H9 (cell line): ENCODE measurements around the gene UBTF. TPM values are rescaled to one million over a fixed set of nuclear protein-coding genes. Genes with fewer than 3 reads are reported as not detected.

Experiments
- DNase-seq: peaks from one replicate; pipeline ENCODE4 v3.0.0-alpha.2; 2017
- H2AFZ ChIP-seq: one replicate; pipeline ENCODE4 v1.6.1; 2013; ENCODE audit warnings: mild to moderate bottlenecking, low read length, control low read depth, moderate library complexity
- H2AK5ac ChIP-seq: 2 replicates; pipeline ENCODE4 v1.6.1; 2013; ENCODE audit warnings: low read length, control low read depth, mixed read lengths; ENCODE audit not compliant: insufficient read length
- H2BK120ac ChIP-seq: one replicate; pipeline ENCODE4 v1.6.1; 2013; ENCODE audit warnings: low read depth, mild to moderate bottlenecking, low read length, control low read depth, inconsistent platforms; ENCODE audit not compliant: poor library complexity, severe bottlenecking
- H2BK12ac ChIP-seq: 2 replicates; pipeline ENCODE4 v1.6.1; 2013; ENCODE audit warnings: low read length, control low read depth, mixed read lengths, low read depth; ENCODE audit not compliant: insufficient read length
- H2BK15ac ChIP-seq: 2 replicates; pipeline ENCODE4 v1.6.1; 2013; ENCODE audit warnings: low read depth, low read length, control low read depth
- H2BK20ac ChIP-seq: one replicate; pipeline ENCODE4 v1.6.1; 2013; ENCODE audit warnings: low read depth, mild to moderate bottlenecking, low read length, control low read depth, inconsistent platforms; ENCODE audit not compliant: poor library complexity, severe bottlenecking
- H2BK5ac ChIP-seq: 2 replicates; pipeline ENCODE4 v1.6.1; 2013; ENCODE audit warnings: low read length, control low read depth, mixed read lengths; ENCODE audit not compliant: insufficient read length
- H3K14ac ChIP-seq: 2 replicates; pipeline ENCODE4 v1.6.1; 2013; ENCODE audit warnings: low read length, control low read depth; ENCODE audit not compliant: insufficient read depth
- H3K18ac ChIP-seq: 2 replicates; pipeline ENCODE4 v1.6.1; 2013; ENCODE audit warnings: low read depth, mild to moderate bottlenecking, mixed read lengths, low read length, control low read depth; ENCODE audit not compliant: insufficient read length
- H3K23ac ChIP-seq: 2 replicates; pipeline ENCODE4 v1.6.1; 2013; ENCODE audit warnings: low read length, control low read depth, mixed read lengths, low read depth; ENCODE audit not compliant: insufficient read length
- H3K23me2 ChIP-seq: 2 replicates; pipeline ENCODE4 v1.6.1; 2013; ENCODE audit warnings: low read depth, mild to moderate bottlenecking, mixed read lengths, low read length, control low read depth; ENCODE audit not compliant: insufficient read length, poor library complexity, severe bottlenecking
- H3K27ac ChIP-seq: 2 replicates; pipeline ENCODE4 v1.5.1; 2013; ENCODE audit warnings: low read length, control low read depth, mixed read lengths, low read depth; ENCODE audit not compliant: insufficient read length
- H3K27me3 ChIP-seq: 2 replicates; pipeline ENCODE4 v1.6.1; 2013; ENCODE audit warnings: low read length, control low read depth, inconsistent platforms; ENCODE audit not compliant: insufficient read depth
- H3K4ac ChIP-seq: 2 replicates; pipeline ENCODE4 v1.6.1; 2013; ENCODE audit warnings: low read depth, mild to moderate bottlenecking, control low read depth, inconsistent platforms, low read length, moderate library complexity
- H3K4me1 ChIP-seq: 2 replicates; pipeline ENCODE4 v1.6.1; 2013; ENCODE audit warnings: low read length, control low read depth, inconsistent platforms; ENCODE audit not compliant: insufficient read depth
- H3K4me2 ChIP-seq: 2 replicates; pipeline ENCODE4 v1.6.1; 2013; ENCODE audit warnings: low read length, control low read depth, mixed read lengths; ENCODE audit not compliant: insufficient read length, insufficient read depth
- H3K56ac ChIP-seq: 2 replicates; pipeline ENCODE4 v1.6.1; 2013; ENCODE audit warnings: low read depth, mild to moderate bottlenecking, mixed read lengths, low read length, control low read depth; ENCODE audit not compliant: insufficient read length
- H3K79me1 ChIP-seq: 2 replicates; pipeline ENCODE4 v1.6.1; 2013; ENCODE audit warnings: low read depth, mild to moderate bottlenecking, moderate library complexity, low read length, control low read depth, inconsistent platforms; ENCODE audit not compliant: insufficient read depth, poor library complexity, severe bottlenecking
- H3K79me2 ChIP-seq: 2 replicates; pipeline ENCODE4 v1.6.1; 2013; ENCODE audit warnings: low read length, control low read depth, inconsistent platforms; ENCODE audit not compliant: insufficient read depth
- H3K9ac ChIP-seq: 2 replicates; pipeline ENCODE4 v1.6.1; 2013; ENCODE audit warnings: low read length, control low read depth, mixed read lengths; ENCODE audit not compliant: insufficient read length; ENCODE audit errors: extremely low read depth
- H3K9me3 ChIP-seq: one replicate; pipeline ENCODE4 v1.6.1; 2013; ENCODE audit warnings: low read depth, low read length, inconsistent platforms; ENCODE audit not compliant: control insufficient read depth
- H3T11ph ChIP-seq: one replicate; pipeline ENCODE4 v1.6.1; 2013; ENCODE audit warnings: mild to moderate bottlenecking, low read length, control low read depth, inconsistent platforms
- H4K20me1 ChIP-seq: one replicate; pipeline ENCODE4 v1.6.1; 2013; ENCODE audit not compliant: control insufficient read depth, insufficient read length, insufficient read depth
- H4K5ac ChIP-seq: 2 replicates; pipeline ENCODE4 v1.6.1; 2013; ENCODE audit warnings: low read depth, mild to moderate bottlenecking, mixed read lengths, low read length, control low read depth; ENCODE audit not compliant: insufficient read length
- H4K8ac ChIP-seq: replicated peaks from 2 replicates; pipeline ENCODE4 v1.6.1; 2013; ENCODE audit warnings: low read length, control low read depth, mixed read lengths, low read depth; ENCODE audit not compliant: insufficient read length
- H4K91ac ChIP-seq: 2 replicates; pipeline ENCODE4 v1.6.1; 2013; ENCODE audit warnings: low read depth, mild to moderate bottlenecking, moderate library complexity, mixed read lengths, low read length, control low read depth; ENCODE audit not compliant: insufficient read length
- H3K27ac Mint-ChIP-seq, 3 experiments: 2 replicates in 2 of 3; 3 replicates in 1 of 3; pipeline ENCODE4 v1.8.0; 2020 to 2021; ENCODE audit warnings: mixed read lengths in 3 of 3, mild to moderate bottlenecking in 1 of 3, moderate library complexity in 1 of 3
- H3K27me3 Mint-ChIP-seq: 2 replicates; pipeline ENCODE4 v1.8.0; 2021; ENCODE audit warnings: low read depth, mild to moderate bottlenecking, moderate library complexity, mixed read lengths
- H3K36me3 Mint-ChIP-seq, 3 experiments: 2 replicates in 2 of 3; 3 replicates in 1 of 3; pipeline ENCODE4 v1.8.0; 2020 to 2021; ENCODE audit warnings: low read depth in 3 of 3, mixed read lengths in 3 of 3; ENCODE audit not compliant: insufficient read depth in 1 of 3
- H3K4me1 Mint-ChIP-seq, 2 experiments: 2 replicates each; pipeline ENCODE4 v1.8.0; 2020; ENCODE audit warnings: mixed read lengths in 2 of 2
- H3K4me3 Mint-ChIP-seq, 2 experiments: 2 replicates in 1 of 2; 3 replicates in 1 of 2; pipeline ENCODE4 v1.8.0; 2020 to 2021; ENCODE audit warnings: mild to moderate bottlenecking in 2 of 2, mixed read lengths in 2 of 2, moderate library complexity in 1 of 2
- H3K9me3 Mint-ChIP-seq, 2 experiments: 2 replicates in 1 of 2; 3 replicates in 1 of 2; pipeline ENCODE4 v1.8.0; 2020; ENCODE audit warnings: mild to moderate bottlenecking in 2 of 2, mixed read lengths in 2 of 2, moderate library complexity in 1 of 2
- CTCF ChIP-seq: fragments of 200-600 bp; sonication (generic); conservative IDR thresholded peaks from 3 replicates; pipeline ENCODE4 v1.8.0; 2021; ENCODE audit warnings: antibody characterized with exemption, mild to moderate bottlenecking
- whole genome bisulfite sequencing: extraction: QIAGEN DNeasy Blood & Tissue Kit; methylation state at CpG from one replicate; pipeline ENCODE4 v1.1.7; 2013; ENCODE audit warnings: missing lambda C conversion rate, low lambda C conversion rate, mixed read lengths; ENCODE audit not compliant: insufficient read length; ENCODE audit errors: extremely low coverage; 5-methylcytosine and 5-hydroxymethylcytosine counted together
- total RNA-seq: library from RNA; stranded (reverse); gene quantifications from 2 replicates; pipeline ENCODE4 v1.2.1, GENCODE V29; 2021

Gene UBTF
- total RNA-seq, 1 experiment from 2014 or later, result 151 TPM

- Histone ChIP-seq H2AFZ (no peak overlapping the region), H3T11ph (no peak overlapping the region), H2BK15ac (no peak overlapping the region), H3K23ac (no peak overlapping the region), H3K18ac (no peak overlapping the region), H4K5ac (no peak overlapping the region), H2BK5ac (no peak overlapping the region), H3K4me1 (no peaks in the 10 kb centered on the region; the same call in 1 of the 2 replicates), H3K79me2 (no peaks in the 10 kb centered on the region), H2AK5ac (no peak overlapping the region), H4K8ac (no peak overlapping the region), H3K23me2 (no peaks in the 10 kb centered on the region), H3K14ac (no peak overlapping the region), H3K27ac (no peak overlapping the region), H3K9me3 (no peaks in the 10 kb centered on the region), H3K56ac (no peak overlapping the region), H3K4ac (no peak overlapping the region), H3K27me3 (no peaks in the 10 kb centered on the region), H3K4me2 (no peak overlapping the region), H3K79me1 (no peaks in the 10 kb centered on the region), H3K9ac (no peak overlapping the region), H4K20me1 (peaks cover 3% of the 10 kb centered on the region), H2BK120ac (no peak overlapping the region), H2BK12ac (no peak overlapping the region), H2BK20ac (no peak overlapping the region), H4K91ac (no peak overlapping the region)
- peaks cover 8 to 21% of the 10 kb centered on the region in 2 experiments; a peak in 3 of 4 replicates for H3K4me1 Mint-ChIP-seq
- DNase-seq, result no peak
- H3K9me3 Mint-ChIP-seq, result peaks cover 0 to 1% of the 10 kb centered on the region in 2 experiments; a peak in 1 of 5 replicates
- H3K36me3 Mint-ChIP-seq, result peaks cover 20 to 29% (median 28%) of the 10 kb centered on the region in 3 experiments
- TF ChIP-seq CTCF, result no peak
- no peaks in the 10 kb centered on the region; the same call in 1 of the 2 replicates for H3K27me3 Mint-ChIP-seq
- no CpG with 5 or more reads among the region's 2 CpGs for WGBS
- H3K27ac Mint-ChIP-seq, result no peak overlapping the region
- no peak overlapping the region for H3K4me3 Mint-ChIP-seq
These were observed 45.0 kb downstream of the UBTF start for GRCh38 chr17:44174427-44174826.
